Measurements from ENCODE around the gene HAPLN2.
"Not testable (repeated sequence)": the region's sequence is repeated elsewhere in the genome, so short reads cannot be mapped to it uniquely, and the experiment has no call there.

Gene HAPLN2

DNA sequence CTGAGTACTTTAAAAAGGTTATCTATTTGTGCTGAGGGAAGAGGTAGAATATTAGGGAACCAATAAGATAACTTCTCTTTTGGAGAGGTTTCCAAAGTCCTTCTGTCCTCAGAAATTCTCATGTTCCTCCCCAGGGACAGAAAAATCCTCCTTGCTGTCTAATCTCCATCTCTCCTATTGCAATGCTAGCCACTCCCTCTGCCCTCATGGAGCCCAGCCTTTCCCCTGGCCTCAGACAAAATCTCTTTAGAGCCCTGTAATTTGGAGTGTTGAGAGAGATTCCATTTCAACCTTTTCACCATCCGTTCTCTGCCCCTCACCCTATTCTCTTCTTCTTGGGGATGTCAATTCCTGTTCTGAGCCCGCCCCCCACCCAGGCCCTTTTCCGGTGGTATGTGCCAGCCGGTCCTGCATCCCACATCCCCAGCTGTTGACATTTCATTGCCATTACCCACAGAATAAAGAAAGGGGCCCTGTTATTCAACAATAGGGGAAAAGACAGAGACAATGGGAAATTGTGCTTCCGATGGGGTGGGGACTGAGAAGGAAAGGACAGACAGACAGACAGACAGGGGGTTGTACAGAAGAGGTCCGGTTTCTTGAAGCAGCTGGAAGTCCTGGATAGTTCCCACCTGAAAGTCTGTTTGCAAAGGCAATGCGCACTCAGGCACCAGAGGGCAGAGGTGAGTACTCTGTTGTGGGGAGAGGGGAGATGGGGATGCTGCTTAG is at the start of gene HAPLN2:
Gene HAPLN2, plus strand, starts transcription at position 563 of the 729 bp plus-strand sequence. CDS start 4,076 bp downstream, outside the sequence.
- no peak for DNase-seq (ENCODE audit: low read depth in 3 of 3)

DNA sequence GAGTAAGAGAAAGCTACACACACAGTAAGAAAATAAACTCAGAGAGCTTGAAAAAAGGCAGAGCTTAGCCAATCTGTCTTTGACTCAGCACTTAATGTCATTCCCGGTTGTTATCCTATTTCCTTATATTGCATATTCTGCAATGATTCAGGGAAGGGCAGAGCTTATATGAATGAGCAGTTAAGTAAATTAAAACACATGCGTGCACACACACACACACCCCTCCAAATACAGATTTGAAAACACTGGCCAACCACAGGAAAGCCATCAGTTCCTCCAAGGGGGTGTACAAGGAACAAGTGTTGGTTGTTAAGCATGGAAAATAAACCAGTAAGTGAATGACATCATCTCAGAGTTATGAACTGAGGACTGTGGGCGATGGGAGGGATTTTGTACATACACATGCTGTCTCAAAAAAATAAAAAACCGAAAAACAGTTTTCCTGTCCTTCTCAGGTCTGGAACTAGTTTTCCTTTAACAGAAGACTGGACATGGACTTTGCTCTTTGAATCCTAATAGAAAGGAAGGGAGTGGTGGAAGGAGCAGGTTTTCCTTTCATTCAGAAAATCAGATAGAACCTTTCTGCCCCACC is 47.9 kb upstream of the HAPLN2 start:
- no peak for DNase-seq (ENCODE audit: low read depth in 3 of 3)

DNA sequence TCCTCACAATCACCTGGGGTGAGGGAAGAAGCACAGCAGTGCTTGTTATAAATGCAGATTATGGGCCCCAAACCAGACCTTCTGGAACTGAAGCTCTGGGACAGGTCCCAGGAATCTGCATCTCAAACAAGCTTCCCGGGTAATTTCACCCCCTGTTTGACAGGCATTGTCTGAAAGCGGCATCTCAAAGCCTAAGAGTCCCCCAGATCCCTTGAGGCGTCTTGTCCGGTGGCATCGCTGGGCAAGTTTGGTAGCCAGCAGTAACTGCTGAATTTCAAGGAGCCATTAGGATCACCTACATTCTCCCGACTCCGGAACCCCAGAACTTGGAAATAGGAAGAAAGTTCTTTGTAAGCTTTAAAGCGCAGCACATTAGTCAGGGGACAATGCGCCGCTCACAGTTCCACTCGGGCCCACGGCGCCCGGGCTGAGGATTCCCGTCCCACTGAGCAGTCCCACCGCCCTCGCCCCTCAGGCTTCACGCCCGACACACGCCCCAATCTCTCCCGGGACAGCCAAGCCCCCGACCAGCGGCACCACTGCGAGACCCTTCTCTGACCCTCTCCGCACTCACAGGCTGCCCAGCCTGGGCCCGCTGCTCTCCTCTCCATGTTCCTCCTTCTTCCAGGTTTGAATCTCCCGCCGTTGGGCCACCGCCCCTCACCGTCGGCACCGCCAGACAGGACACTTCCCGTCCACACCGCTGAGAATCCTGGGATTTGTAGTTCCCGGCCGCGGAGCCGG is 47.1 kb upstream of the HAPLN2 start, which contains the start of gene IQGAP3:
Gene IQGAP3, minus strand, starts transcription at position 647 of the 744 bp plus-strand sequence. Its CDS starts 36 bp downstream, at position 611.
- DNase-seq (ENCODE audit: low read depth in 3 of 3) = peak; percentile 40 to 73 (median 62)

DNA sequence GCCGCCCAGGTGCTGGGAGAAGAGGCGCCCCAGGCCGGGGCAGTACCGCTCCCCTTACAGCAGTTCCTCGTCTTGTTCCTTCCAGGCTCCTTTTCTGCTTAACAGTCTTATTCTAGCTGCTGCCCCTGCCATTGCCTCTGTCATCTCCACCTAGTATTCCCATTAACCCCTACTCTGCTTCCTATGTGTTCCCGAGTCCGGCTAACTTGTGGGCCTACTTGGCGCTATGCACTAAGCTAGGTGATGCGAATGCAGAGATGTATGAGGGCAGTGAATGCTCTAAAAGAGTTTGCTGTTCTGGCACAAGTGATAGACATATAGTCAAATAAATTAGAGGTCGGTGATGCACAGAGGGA is 46.6 kb upstream of the HAPLN2 start:
- no peak for DNase-seq (ENCODE audit: low read depth in 3 of 3)

DNA sequence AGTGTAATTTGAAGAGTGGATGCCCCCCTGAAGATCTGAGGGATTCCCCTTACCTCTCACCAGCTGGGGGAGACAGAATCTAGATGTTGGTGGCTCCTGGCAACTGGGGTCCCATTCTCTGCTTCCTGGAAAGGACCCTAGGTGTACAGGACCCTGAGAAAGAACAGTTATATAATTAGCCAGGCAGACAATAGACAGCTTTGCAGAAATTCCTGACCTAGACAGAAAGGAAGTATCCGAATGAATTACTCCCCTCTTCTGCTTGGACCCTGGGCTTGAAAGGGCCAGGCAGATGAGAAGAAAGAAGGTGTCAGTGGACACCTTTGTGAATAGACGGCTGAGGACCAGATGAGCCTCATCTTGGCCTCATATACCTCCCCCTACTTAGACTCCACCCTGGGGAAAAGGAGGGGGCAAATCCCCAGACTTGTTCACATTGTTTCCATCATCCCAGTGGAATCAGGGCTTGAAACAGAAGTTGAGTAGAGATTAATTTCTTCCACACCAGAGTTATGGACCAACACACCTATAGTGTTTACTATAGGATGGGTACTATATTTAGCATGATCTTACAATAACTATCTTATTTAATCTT is 45.1 kb upstream of the HAPLN2 start:
- no peak for DNase-seq (ENCODE audit: low read depth in 3 of 3)

DNA sequence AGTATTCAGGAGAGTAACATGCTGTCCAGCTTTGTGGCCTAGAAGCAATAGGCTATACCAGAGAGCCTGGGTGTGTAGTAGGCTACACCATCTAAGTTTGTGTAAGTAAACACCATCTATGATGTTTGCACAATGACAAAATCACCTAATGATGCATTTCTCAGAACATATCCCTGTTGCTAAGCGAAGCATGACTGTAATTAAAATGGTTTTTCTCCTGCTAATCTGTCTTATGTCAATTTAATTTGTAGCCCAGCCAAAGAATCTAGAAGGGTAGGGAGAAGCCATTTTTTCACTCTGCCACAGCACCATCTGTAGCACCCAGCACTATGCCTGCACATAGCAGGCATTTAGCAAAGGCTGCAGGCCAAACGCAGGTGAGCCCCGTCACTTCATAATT is 41.7 kb upstream of the HAPLN2 start:
- DNase-seq (ENCODE audit: low read depth in 3 of 3) = no peak

DNA sequence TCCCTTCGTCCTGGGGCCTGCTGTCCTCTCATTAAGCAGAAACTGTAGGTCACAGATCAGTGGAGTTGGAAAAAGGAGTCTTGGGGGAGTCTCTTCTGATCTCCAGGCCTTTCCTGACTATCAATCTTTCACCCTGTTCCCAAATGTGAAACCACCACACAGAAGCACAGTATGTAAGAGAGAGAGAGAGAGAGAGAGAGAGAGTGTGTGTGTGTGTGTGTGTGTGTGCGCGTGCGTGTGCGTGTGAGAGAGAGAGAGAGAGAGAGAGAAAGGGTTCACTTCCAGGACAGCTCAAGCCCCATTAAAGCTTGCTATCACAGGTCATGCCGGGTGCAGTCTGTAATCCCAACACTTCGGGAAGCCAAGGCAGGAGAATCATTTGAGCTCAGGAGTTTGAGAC is 41.2 kb upstream of the HAPLN2 start:
- no peak for DNase-seq (ENCODE audit: low read depth in 3 of 3)

DNA sequence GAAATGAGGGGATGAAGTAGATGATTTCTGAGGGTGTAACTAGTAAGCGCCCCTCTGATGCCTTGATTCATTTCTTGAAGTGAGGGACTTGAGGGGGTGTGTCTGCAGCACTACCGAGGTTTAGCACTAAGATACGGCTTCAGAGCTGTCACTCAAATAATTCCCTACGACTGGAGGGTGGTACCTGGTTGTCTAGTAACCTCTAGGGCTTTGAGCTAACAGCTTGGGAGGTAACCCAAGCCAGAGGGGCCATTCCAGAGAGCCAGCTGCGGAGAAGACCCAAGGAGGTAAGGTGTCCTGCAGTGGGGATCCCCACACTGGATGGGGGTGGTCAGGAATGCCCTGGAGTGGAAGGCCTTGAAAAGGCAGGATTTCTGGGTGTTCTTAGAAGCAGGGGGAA is 39.7 kb upstream of the HAPLN2 start, which contains the start of gene TTC24:
Gene TTC24, plus strand, starts transcription at position 252 of the 400 bp plus-strand sequence. CDS start 1,642 bp downstream, outside the sequence.
- no peak for DNase-seq (ENCODE audit: low read depth in 3 of 3)

DNA sequence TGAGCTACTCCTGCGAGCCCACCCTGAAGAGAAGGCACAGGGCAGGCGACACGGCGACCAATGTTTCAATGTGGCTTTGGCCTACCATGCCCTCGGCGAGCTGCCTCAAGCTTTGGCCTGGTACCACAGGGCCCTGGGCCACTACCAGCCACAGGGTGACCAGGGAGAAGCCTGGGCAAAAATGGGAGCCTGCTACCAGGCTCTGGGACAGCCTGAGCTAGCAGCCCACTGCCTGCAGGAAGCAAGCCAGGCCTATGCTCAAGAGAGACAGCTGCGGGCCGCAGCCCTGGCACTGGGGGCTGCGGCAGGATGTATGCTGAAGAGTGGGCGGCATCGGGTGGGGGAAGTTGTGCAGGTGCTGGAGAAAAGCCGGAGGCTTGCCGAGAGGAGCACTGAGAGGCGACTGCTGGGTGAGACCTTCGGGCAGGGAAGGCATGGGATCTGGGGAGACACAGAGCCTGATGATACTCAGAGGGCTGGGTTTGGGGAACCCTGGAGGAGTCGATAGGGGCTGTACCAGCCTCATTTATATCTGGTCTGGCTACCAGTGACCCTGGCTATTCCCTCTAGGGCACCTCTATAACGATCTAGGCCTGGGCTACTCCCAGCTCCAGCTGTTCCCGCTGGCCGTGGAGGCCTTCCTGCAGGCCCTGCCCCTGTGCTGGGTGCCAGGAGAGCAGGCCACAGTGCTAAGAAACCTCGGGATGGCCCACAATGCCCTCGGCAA is 37.4 kb upstream of the HAPLN2 start:
- DNase-seq (ENCODE audit: low read depth in 3 of 3) = no peak

DNA sequence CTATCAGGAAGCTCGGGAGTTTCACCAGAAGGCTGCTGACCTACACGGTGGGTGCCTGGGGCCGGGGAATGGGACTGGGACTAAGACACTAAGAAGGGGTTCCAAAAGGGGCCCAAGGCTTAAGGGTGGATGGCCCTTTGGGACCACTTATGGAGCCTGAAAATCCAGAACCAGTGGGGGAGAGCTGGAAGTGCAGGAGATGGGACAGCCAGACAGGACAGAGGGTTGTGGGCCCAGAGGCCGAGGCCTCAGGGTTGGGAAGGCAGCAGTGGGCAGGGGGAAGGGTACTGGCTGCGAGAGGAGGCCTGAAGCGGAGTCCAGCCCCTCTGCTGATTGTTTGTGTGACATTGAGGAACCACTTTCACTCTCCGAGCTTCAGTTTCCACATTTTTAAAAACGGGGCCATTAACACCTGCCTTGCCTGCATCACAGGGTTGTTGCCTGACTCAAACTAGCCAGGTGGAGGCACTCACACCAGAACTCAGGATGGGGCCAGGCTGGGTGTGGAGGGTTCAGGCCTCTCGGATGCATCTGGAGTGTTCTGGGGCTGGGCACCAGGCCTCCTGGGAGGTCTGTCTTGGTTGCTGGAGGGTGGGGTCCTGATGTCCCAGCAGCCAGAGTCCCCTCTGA is 36.7 kb upstream of the HAPLN2 start:
- no peak for DNase-seq (ENCODE audit: low read depth in 3 of 3)

DNA sequence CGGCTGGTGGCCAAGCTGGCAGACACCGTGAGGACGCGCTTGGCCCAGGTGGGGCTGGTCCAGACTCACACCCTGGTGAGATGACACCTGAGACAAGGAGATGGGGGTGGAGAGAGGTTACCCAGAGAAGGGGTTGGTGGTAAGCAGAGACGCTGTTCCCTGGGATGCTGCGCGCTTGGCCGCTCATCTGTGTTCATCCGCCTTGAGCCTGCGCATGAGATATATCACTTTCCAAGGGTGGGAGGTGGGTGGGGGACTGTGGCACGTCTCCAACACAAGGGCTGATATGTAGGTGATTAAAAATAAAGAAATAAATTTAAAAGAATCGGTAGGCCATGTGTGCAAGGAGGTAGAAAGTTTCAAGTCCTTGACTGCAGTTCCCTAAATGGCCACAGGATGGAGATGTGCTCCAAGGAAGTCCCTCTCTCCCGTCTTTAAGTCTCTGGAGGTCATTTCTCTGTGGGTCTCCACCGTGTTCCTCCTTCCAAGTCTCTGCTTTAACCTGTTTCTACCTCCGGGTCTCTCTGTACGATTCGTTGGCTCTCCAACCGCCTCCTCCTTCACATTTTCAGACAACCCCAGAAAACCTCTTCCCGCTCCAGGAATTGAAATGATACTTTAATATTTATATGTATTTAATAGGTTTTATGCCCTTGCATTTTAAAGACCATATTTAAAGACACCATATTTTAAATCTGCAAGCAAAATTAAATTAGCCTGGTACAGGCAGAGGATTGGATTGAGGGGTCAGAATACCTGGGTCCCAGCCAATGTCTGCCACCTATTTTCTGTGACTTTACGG is 35.2 kb upstream of the HAPLN2 start:
- peak; percentile 51 to 65 (median 60) for DNase-seq (ENCODE audit: low read depth in 3 of 3)

DNA sequence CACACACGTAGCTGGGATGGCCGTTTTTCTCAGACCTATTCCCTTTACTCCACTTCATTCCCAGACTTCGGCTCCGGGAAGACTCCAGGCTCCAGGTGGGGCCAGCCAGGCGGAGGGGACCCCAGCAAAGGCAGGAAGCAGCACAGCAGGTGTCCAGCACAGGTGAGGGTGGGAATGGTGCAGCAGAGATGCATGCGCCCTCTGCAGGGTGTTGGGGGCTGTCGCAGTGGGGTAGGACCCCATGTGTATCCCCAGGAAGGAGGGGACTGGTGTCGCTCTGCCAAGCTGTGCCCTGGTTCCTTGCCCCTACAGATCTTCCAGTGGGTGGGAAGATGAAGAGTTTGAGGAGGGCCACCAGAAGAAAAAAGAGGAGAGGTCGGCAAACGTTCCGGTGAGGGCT is 34.4 kb upstream of the HAPLN2 start:
- DNase-seq (ENCODE audit: low read depth in 3 of 3) = no peak

DNA sequence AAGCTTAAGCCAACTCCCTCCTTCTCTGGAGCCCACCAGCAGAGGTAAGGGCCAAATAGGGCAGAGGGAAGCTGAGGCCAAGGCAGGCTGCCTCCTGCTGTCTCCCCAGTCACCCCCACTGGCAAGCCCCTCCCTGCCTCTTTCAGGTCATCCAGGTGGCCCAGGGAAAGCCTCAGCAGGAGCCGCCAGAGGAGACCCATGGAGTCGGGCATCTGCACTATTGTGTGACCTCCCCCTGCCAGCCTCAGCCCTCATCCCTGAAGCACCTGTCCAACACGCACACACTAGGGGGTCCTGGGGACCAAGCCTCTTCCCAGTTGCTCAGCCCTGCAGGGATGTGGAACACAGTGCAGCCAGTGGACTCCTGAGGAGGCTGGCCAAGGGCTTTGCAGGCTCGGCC is 32.9 kb upstream of the HAPLN2 start:
- no peak for DNase-seq (ENCODE audit: low read depth in 3 of 3)

DNA sequence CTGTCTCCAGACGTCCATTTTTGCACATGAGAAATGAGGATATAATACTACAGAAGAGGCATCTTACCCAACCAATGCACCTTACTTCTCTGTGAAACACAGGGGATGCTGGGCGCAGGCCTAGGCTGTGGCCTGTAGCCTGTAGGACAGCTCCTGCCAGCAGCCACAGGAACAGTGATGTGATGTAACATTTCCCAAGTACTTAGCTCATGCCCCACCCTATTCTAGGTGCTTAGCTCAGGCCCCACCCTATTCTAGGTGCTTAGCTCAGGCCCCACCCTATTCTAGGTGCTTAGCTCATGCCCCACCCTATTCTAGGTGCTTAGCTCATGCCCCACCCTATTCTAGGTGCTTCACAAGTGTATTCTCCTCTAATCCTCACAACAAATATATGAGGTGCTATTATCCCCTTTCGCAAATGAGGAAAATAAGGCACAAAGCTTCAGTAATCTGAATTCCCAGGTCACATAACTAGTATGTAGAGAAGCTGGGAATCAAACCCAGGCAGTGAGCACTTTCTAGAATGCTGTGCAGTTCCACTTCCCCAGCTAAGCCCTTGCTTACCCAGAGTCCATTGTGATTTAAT is 32.2 kb upstream of the HAPLN2 start:
- DNase-seq (ENCODE audit: low read depth in 3 of 3) = no peak

DNA sequence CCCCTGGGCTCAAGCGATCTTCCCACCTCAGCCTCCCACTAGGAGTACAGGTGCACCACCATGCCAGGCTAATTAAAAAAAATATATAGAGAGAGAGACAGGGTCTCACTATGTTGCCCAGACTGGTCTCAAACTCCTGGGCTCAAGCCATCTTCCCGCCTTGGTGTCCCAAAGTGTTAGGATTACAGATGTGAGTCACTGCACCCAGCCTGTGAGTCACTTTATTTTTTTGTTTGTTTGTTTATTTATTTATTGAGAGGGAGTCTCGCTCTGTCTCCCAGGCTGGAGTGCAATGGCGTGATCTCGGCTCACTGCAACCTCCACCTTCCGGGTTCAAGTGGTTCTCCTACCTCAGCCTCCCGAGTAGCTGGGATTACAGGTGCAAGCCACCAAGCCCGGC is 31.3 kb upstream of the HAPLN2 start:
- DNase-seq (ENCODE audit: low read depth in 3 of 3) = not testable (repeated sequence)

DNA sequence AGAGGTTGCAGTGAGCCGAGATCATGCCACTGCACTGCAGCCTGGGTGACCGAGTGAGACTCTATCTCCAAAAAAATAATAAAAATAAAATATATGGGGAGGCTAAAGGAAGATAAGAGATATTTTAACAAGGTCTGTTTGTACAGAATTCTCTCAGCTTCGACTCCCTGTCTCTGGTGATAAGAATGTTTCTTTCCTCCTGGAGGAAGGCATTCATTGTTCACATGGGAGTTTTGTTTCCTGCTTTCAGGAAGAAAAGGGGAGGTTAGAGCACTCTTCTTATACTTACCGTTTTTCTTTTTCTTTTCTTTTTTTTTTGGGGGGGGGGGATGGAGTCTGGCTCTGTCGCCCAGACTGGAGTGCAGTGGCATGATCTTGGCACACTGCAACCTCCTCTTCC is 29.7 kb upstream of the HAPLN2 start:
- no peak for DNase-seq (ENCODE audit: low read depth in 3 of 3)

DNA sequence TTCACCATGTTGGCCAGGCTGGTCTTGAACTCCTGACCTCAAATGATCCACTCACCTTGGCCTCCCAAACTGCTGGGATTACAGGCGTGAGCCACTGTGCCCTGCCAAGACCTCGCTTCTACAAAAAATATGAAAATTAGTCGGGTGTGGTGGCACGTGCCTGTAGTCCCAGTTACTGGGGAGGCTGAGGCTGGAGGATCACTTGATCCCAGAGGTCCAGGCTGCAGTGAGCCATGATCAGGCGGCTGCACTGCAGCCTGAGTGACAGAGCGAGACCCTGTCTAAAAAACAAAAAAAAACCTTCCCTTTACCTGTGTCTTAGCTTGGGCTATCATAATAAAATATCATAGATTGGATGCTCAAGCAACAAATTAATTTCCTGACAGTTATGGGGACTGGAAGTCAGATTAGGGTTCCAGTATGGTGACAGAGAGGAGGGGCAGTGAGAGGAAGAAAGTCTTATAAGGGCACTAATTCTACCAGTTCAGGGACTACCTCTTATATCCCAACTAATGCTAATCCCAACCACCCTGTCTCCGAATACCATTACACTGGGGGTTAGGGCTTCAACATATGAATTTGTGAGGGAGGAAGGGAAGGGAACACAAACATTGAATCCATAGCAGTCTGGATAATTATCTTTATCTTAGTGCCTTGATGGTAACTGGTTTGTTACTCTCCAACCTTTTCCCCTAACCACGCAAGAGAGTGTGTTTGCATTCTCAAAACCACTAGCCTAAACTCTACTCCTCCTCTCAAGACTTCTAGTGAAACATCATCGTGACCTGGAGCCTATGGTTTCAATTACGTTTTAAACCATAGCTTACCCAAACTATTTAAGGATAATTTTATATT is 28.7 kb upstream of the HAPLN2 start:
- DNase-seq (ENCODE audit: low read depth in 3 of 3) = no peak

DNA sequence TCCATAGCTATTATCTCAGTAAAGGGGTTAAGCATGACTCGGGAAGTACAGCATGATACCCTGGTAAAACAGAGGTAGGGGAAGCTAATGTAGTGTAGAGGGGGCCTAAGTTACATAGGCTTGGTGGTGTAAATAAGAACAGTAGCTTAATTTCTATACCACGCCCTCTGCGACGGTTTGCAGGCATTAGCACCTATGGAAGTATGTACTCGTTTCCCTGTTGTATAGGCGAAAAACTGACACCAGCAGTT is 28.1 kb upstream of the HAPLN2 start:
- no peak for DNase-seq (ENCODE audit: low read depth in 3 of 3)

DNA sequence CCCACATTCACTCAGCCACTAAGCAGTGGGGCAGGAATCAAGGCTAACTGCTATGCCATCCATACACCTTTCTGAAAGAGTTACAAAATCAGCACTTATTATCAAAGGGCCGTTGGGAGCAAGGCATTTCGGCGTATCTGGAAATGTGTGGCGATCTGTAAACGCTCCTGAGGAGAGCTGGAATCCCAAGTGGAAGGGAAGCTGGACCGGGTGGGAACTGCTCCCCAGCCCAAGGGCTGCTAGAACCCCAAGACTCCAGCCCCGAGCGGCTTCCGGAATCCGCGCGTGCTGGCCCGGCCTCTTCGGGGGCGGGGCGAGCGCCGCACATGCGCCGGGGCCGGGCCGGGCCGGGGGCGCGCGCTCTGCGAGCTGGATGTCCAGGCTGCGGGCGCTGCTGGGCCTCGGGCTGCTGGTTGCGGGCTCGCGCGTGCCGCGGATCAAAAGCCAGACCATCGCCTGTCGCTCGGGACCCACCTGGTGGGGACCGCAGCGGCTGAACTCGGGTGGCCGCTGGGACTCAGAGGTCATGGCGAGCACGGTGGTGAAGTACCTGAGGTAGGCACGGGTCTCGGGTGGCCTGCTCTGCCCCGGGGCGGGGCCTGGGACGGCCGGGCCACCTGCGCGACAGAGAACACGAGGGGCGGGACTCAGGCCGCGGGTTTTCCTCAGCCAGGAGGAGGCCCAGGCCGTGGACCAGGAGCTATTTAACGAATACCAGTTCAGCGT is 27.6 kb upstream of the HAPLN2 start, which contains the start of gene NAXE:
Gene NAXE, plus strand, starts transcription at position 345 of the 726 bp plus-strand sequence. Its CDS starts 29 bp downstream, at position 374.
- DNase-seq (ENCODE audit: low read depth in 3 of 3) = peak; percentile 40 to 68 (median 58)

Data from stimulated activated CD4-positive, alpha-beta T cell treated with anti-CD3 and anti-CD28 coated beads, TNF-alpha, amount 100 ng/mL, for 24 hours (primary cell).